Lower leg skin (tissue), 4 donors: Measurements from ENCODE around the gene AKR1A1. TPM values are rescaled to one million over a fixed set of nuclear protein-coding genes. Genes with fewer than 3 reads are reported as not detected.

Source experiments
- DNase-seq, 2 donors: peaks; one replicate each; pipeline ENCODE4 v3.0.0-alpha.2; 2019; ENCODE audit warnings: low spot score in 2 of 2
- H3K4me3 ChIP-seq: fragments of 200-600 bp; sonication (generic); 2 replicates; pipeline ENCODE4 v1.5.1; 2017; ENCODE audit warnings: mild to moderate bottlenecking, low read depth; ENCODE audit not compliant: poor library complexity, severe bottlenecking
- CTCF ChIP-seq, 3 donors: fragments of 450-650 bp; IDR thresholded peaks; one replicate each; pipeline ENCODE4 v1.5.1; 2016; ENCODE audit warnings: antibody characterized with exemption in 3 of 3, mild to moderate bottlenecking in 3 of 3, moderate library complexity in 2 of 3
- POLR2A ChIP-seq, 2 donors: fragments of 450-650 bp; IDR thresholded peaks; one replicate each; pipeline ENCODE4 v1.6.1; 2016 to 2017; ENCODE audit warnings: antibody characterized with exemption in 2 of 2, mild to moderate bottlenecking in 1 of 2, moderate library complexity in 1 of 2
- WGBS, 2 donors: methylation state at CpG; one replicate each; pipeline ENCODE4 v1.1.5; 2018; 5-methylcytosine and 5-hydroxymethylcytosine counted together
- intact Hi-C: fragments of 100-400 bp; cut with DNase I; formaldehyde crosslinking; loops from one replicate; pipeline ENCODE4 v1.15.0; 2023; ENCODE audit warnings: low total_unique reads
- total RNA-seq, 4 donors: library from RNA; depleted of rRNA; stranded (reverse); fragments of >200 nt; gene quantifications; one replicate each; pipeline ENCODE4 v1.1.0, GENCODE V29; 2016

AKR1A1 gene
- total RNA-seq, 4 donors from 2014 or later: 42.1 to 79.2 (median 57.8) TPM

DNA sequence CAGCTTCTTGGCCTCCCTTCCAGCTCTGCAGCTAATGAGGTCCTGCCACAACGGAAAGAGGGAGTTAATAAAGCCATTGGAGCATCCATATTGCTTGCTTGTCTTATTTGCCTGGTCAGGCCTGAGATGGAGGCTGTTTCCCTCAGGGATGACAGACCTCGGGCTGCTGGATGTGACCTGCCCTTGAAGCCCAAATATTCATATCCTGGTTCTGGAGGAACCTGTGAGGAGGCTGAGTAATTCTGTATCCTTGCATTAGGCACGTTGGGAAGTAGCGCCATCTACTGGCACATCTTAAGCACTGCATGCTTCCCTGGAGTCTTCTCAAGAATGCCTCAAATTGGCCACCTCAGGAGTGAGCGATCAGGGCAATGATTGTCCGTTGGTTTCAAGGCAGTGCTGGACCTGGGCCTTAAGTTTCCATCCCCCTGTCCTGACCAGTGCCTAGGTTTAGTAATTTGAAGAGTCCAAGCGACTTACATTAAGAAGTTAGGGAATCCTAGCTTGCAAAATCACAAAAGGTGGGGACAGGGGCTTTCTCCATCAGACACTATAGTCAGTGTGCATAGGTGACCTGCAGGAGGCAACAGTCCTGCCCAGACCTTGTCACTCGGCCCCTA is 19.4 kb downstream of the AKR1A1 start:
- H3K4me3 ChIP-seq: no peak overlapping the region
- peak; percentile 69 to 93 for DNase-seq
- TF ChIP-seq POLR2A (IDR thresholded peaks at IDR 0.05): no peak
- peak in 1 of 3 donors; percentile 81 for TF ChIP-seq CTCF (IDR thresholded peaks at IDR 0.05)
- WGBS, 2 donors: 11 to 16% methylated on average over 8 of the region's 8 CpGs
- intact Hi-C loops: loop anchor here (5.0 to 10.0 kb wide), 4 partner anchors 55 to 1075 kb away; partner anchors contain the start of genes HECTD3 and UROD

DNA sequence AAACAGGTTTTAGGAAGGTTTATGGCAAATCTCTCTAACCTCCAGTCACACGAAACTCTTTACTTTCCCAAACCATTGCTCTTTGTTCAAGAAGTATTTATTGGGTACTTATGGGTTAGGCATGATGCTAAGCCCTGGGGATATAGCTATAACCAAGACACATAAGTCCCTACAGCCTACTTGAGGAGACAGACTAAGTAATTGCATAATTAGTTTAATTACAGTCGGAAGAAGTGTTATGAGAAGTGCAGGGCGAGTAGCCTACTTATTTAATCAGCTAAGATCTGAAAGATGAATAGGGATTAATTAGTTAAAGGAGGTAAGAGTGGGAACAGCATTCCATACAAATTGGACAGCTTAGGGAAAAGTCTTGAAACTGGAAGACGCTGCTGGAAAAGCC is 20.0 kb downstream of the AKR1A1 start:
- no peak for TF ChIP-seq CTCF (IDR thresholded peaks at IDR 0.05)
- no peak for TF ChIP-seq POLR2A (IDR thresholded peaks at IDR 0.05)
- DNase-seq: no peak
- WGBS, 2 donors: 83 to 86% methylated on average over 4 of the region's 4 CpGs
- intact Hi-C loops: loop anchor here (10.0 kb wide), 1 partner anchor 556 kb away; the partner anchor contains the start of genes HECTD3 and UROD
- no peak overlapping the region for H3K4me3 ChIP-seq

- 74% methylated on average over 3 of the region's 3 CpGs for WGBS, 2 donors
- H3K4me3 ChIP-seq: no peak overlapping the region
- no peak for TF ChIP-seq POLR2A (IDR thresholded peaks at IDR 0.05)
- TF ChIP-seq CTCF (IDR thresholded peaks at IDR 0.05): no peak
- intact Hi-C loops: loop anchor here (10.0 kb wide), 1 partner anchor 559 kb away; the partner anchor contains the start of genes HECTD3 and UROD
- DNase-seq: peak in 1 of 2 donors; percentile 32
Observed at GRCh38 chr1:45573231-45573804, 22.7 kb downstream of the AKR1A1 start.

DNA sequence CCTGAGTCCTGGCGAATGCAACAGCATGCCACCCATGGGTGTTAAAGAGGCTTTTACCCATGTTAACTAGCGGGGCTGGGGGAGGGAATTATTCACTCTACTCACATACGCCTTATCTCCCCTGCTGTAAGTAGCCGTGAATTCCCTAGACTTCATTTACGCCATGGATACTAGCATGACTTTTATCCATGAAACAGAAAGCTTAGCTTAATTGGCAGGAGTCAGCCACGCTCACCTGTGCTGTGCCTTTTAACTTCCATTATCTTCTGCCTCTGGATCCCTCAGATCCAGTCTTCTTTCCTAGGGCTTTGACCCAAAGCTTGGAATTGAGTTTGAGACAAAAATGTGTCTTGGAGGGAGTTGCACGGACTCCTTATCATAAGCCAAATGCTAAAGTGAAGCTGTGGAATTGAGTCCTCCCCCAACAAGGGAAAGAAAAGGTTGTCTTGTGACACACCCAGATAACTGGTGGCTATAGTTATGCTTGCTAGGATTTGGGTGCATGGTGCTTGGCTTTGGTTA is 23.5 kb downstream of the AKR1A1 start:
- WGBS, 2 donors: 90 to 91% methylated on average over 7 of the region's 7 CpGs
- no peak for TF ChIP-seq CTCF (IDR thresholded peaks at IDR 0.05)
- TF ChIP-seq POLR2A (IDR thresholded peaks at IDR 0.05): no peak
- no peak overlapping the region for H3K4me3 ChIP-seq
- peak in 1 of 2 donors; percentile 37 for DNase-seq
- intact Hi-C loops: loop anchor here (10.0 kb wide), 1 partner anchor 559 kb away; the partner anchor contains the start of genes HECTD3 and UROD

GRCh38 chr1:45583264-45583665 is 32.6 kb downstream of the AKR1A1 start:
- intact Hi-C loops: no loop called here
- TF ChIP-seq CTCF (IDR thresholded peaks at IDR 0.05): no peak
- TF ChIP-seq POLR2A (IDR thresholded peaks at IDR 0.05): no peak
- peak; percentile 96 to 98 for DNase-seq
- 0% methylated on average over 19 of the region's 19 CpGs for WGBS, 2 donors
- H3K4me3 ChIP-seq: peak overlapping the region; percentile 97
